Hematopoietic multipotent progenitor cell treated with erythropoietin and hydrocortisone succinate and interleukin-3 and kit ligand, for 4 days (in vitro differentiated cells): ENCODE results near the gene SLC4A1.
"Not testable (repeated sequence)": the region's sequence is repeated elsewhere in the genome, so short reads cannot be mapped to it uniquely, and the experiment has no call there.

ENCODE experiments used
- DNase-seq: peaks from one replicate; pipeline ENCODE4 v3.0.0-alpha.2; 2015

SLC4A1 gene

GRCh38 chr17:44255915-44256314 is 12.0 kb downstream of the SLC4A1 start:
- DNase-seq: no peak

GRCh38 chr17:44254361-44255095 is 13.4 kb downstream of the SLC4A1 start:
- no peak for DNase-seq

- DNase-seq: no peak
These were observed 14.9 kb downstream of the SLC4A1 start for GRCh38 chr17:44253006-44253405.

GRCh38 chr17:44251062-44251461 is 16.9 kb downstream of the SLC4A1 start:
- no peak for DNase-seq

- DNase-seq: no peak
These were observed 18.3 kb downstream of the SLC4A1 start for GRCh38 chr17:44249501-44250246.

GRCh38 chr17:44247876-44248736 is 19.8 kb downstream of the SLC4A1 start:
- no peak for DNase-seq

GRCh38 chr17:44247440-44247841 is 20.5 kb downstream of the SLC4A1 start:
- no peak for DNase-seq

- DNase-seq: peak; percentile 65
These were observed 26.8 kb downstream of the SLC4A1 start for GRCh38 chr17:44241106-44241624.

GRCh38 chr17:44237886-44238285 is 30.0 kb downstream of the SLC4A1 start:
- DNase-seq: not testable (repeated sequence)

GRCh38 chr17:44236444-44236991 is 31.4 kb downstream of the SLC4A1 start:
- peak; percentile 42 for DNase-seq

- DNase-seq: no peak
These were observed 32.4 kb downstream of the SLC4A1 start for GRCh38 chr17:44235583-44235936.

GRCh38 chr17:44233582-44233981 is 34.4 kb downstream of the SLC4A1 start:
- DNase-seq: no peak

GRCh38 chr17:44232061-44232460 is 35.9 kb downstream of the SLC4A1 start:
- no peak for DNase-seq

GRCh38 chr17:44230140-44230539 is 37.8 kb downstream of the SLC4A1 start:
- no peak for DNase-seq

- no peak for DNase-seq
These were observed 38.8 kb downstream of the SLC4A1 start for GRCh38 chr17:44229090-44229489.

- DNase-seq: no peak
These were observed 44.3 kb downstream of the SLC4A1 start for GRCh38 chr17:44223541-44224071.

- DNase-seq: peak; percentile 92
These were observed 45.6 kb downstream of the SLC4A1 start for GRCh38 chr17:44222112-44222869.

GRCh38 chr17:44221862-44222111 is 46.1 kb downstream of the SLC4A1 start:
- no peak for DNase-seq

- peak; percentile 93 for DNase-seq
These were observed 46.7 kb downstream of the SLC4A1 start for GRCh38 chr17:44221084-44221861.

- DNase-seq: peak; percentile 81
These were observed 47.5 kb downstream of the SLC4A1 start for GRCh38 chr17:44220213-44221083.
